GM12891 (cell line): ENCODE measurements around the gene DCTN3.

Source experiments
- PAX5 ChIP-seq: IDR thresholded peaks from 2 replicates; pipeline ENCODE4 v1.6.1; 2011; ENCODE audit warnings: low read length, moderate library complexity, mild to moderate bottlenecking; ENCODE audit not compliant: insufficient read depth, severe bottlenecking
- POLR2AphosphoS5 ChIP-seq: IDR thresholded peaks from 2 replicates; pipeline ENCODE4 v1.6.1; 2011; ENCODE audit warnings: low read depth, low read length, control low read depth
- TAF1 ChIP-seq: IDR thresholded peaks from 2 replicates; pipeline ENCODE4 v1.6.1; 2011; ENCODE audit warnings: low read depth, low read length, control low read depth

GRCh38 chr9:34625186-34625486, 4.8 kb upstream of the DCTN3 start:
- no peak for TF ChIP-seq PAX5
- no peak for TF ChIP-seq POLR2AphosphoS5
- TF ChIP-seq TAF1: no peak
